ENCODE measurements around the gene COBLL1. TPM values are rescaled to one million over a fixed set of nuclear protein-coding genes. Genes with fewer than 3 reads are reported as not detected.

COBLL1 gene
- total RNA-seq, 2 donors from 2014 or later: 16.5 to 17.3 TPM

DNA sequence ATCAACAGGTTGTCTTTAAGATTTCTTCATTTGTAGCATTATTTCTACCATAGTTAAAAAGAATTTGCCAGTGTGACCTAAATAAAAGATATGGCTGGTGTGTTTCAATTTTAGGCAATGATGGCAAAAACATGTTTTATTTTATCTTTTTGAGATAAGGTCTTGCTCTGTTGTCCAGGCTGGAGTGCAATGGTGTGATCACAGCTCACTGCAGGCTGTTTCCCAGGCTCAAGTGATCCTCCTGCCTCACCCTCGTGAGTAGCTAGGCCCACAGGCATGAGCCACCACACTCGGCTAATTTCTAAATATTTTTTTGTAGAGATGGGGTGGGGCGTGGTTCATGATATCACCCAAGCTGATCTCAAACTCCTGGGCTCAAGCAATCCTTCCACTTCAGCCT, 47.0 kb upstream of the COBLL1 start:
- TF ChIP-seq, protein P1, sequence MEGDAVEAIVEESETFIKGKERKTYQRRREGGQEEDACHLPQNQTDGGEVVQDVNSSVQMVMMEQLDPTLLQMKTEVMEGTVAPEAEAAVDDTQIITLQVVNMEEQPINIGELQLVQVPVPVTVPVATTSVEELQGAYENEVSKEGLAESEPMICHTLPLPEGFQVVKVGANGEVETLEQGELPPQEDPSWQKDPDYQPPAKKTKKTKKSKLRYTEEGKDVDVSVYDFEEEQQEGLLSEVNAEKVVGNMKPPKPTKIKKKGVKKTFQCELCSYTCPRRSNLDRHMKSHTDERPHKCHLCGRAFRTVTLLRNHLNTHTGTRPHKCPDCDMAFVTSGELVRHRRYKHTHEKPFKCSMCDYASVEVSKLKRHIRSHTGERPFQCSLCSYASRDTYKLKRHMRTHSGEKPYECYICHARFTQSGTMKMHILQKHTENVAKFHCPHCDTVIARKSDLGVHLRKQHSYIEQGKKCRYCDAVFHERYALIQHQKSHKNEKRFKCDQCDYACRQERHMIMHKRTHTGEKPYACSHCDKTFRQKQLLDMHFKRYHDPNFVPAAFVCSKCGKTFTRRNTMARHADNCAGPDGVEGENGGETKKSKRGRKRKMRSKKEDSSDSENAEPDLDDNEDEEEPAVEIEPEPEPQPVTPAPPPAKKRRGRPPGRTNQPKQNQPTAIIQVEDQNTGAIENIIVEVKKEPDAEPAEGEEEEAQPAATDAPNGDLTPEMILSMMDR (conservative IDR thresholded peaks at IDR 0.05): no peak

DNA sequence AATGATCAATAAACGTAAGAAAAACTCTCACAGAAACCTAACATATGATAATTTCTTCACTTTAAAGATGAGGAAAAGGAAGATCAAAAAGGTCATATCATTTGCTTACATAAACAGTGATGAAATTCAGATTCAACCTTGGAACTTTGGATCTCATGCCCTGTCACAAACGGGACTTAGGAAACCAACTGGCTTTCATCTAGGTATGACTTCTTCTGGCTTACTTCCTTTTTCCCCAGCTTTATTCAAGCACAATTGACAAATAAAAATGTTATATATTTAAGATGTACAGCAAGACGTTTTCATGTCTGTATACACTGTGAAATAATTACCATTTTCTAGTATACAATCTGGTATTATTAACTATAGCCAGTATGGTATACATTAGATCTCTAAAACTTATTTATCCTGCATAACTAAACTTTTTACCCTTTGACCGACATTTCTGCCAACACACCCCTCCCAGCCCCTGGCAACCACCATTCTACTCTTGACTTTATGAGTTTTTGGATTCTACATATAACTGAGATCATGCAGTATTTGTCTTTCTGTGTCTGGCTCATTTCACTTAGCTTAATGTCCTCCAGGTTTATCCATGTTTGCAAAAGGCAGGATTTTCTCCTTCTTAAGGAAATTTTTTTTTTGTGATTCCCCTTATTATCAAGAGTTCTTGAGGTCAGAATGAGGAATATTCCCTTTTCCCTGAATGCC, 46.0 kb upstream of the COBLL1 start:
- Mint-ChIP-seq H3K27me3 (ENCODE audit: insufficient read depth) (no peaks in the 10 kb centered on the region), H3K4me3 (no peak overlapping the region), H3K27ac (no peak overlapping the region), H3K9me3 (no peaks in the 10 kb centered on the region), H3K4me1 (peaks cover 8% of the 10 kb centered on the region), H3K36me3 (ENCODE audit: low read depth) (no peaks in the 10 kb centered on the region)
- Histone ChIP-seq H3K36me3 (ENCODE audit: control insufficient read depth, insufficient read depth, low read length) (no peaks in the 10 kb centered on the region), H3K9ac (ENCODE audit: extremely low read depth, low read length, poor library complexity, severe bottlenecking) (no peak overlapping the region), H3K4me3 (ENCODE audit: low read length) (no peak overlapping the region), H3K27me3 (ENCODE audit: control insufficient read depth, insufficient read depth, low read length, poor library complexity, severe bottlenecking) (no peaks in the 10 kb centered on the region), H3K9me3 (ENCODE audit: control insufficient read depth, low read length) (no peaks in the 10 kb centered on the region), H3K27ac (ENCODE audit: low read depth, low read length) (no peak overlapping the region), H3K4me1 (ENCODE audit: control insufficient read depth, insufficient read depth, low read length) (no peaks in the 10 kb centered on the region)
- 91 to 100% methylated on average over 1 to 2 of the region's 4 CpGs for WGBS, 2 experiments (ENCODE audit: insufficient coverage in 1 of 2, insufficient read length in 1 of 2)
- DNase-seq: no peak
- TF ChIP-seq, protein P1 (conservative IDR thresholded peaks at IDR 0.05): no peak

More for the DNA sequence above, 47.0 kb upstream of the COBLL1 start:
- no peak overlapping the region for H3K9ac ChIP-seq (ENCODE audit: extremely low read depth, low read length, poor library complexity, severe bottlenecking)
- WGBS, 2 experiments (ENCODE audit: insufficient coverage in 1 of 2, insufficient read length in 1 of 2): 80 to 95% methylated on average over 1 to 3 of the region's 3 CpGs
- no peak overlapping the region for H3K27ac ChIP-seq (ENCODE audit: low read depth, low read length)
- no peaks in the 10 kb centered on the region for H3K9me3 Mint-ChIP-seq
- no peak for DNase-seq
- no peaks in the 10 kb centered on the region for H3K27me3 ChIP-seq (ENCODE audit: control insufficient read depth, insufficient read depth, low read length, poor library complexity, severe bottlenecking)
- no peaks in the 10 kb centered on the region for H3K4me1 ChIP-seq (ENCODE audit: control insufficient read depth, insufficient read depth, low read length)
- H3K4me3 ChIP-seq (ENCODE audit: low read length): no peak overlapping the region
- H3K27me3 Mint-ChIP-seq (ENCODE audit: insufficient read depth): no peaks in the 10 kb centered on the region
- no peaks in the 10 kb centered on the region for H3K9me3 ChIP-seq (ENCODE audit: control insufficient read depth, low read length)
- H3K36me3 ChIP-seq (ENCODE audit: control insufficient read depth, insufficient read depth, low read length): no peaks in the 10 kb centered on the region
- H3K27ac Mint-ChIP-seq: no peak overlapping the region
- peaks cover 8% of the 10 kb centered on the region for H3K4me1 Mint-ChIP-seq
- H3K4me3 Mint-ChIP-seq: no peak overlapping the region
- no peaks in the 10 kb centered on the region for H3K36me3 Mint-ChIP-seq (ENCODE audit: low read depth)

DNA sequence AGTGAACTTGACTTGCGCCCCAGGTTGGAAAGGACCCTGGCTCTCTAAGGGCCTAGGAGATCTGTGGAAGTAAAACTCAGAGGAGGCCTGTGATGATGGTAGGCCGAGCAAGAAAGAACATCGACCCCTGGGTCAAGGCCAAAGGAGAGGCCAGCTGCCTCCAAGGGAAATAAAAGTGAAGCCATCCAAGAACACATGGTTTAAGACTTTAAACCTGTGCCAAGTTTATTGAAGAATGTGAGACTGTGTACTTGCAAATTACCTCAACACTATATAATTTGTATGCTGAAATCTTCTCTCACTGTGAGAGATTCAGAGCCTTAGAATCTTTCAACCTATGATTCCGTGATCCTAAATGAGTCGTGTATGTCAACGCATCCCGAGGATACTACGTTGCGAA, 40.7 kb upstream of the COBLL1 start:
- H3K27ac ChIP-seq (ENCODE audit: low read depth, low read length): no peak overlapping the region
- no peaks in the 10 kb centered on the region for H3K9me3 ChIP-seq (ENCODE audit: control insufficient read depth, low read length)
- Mint-ChIP-seq H3K9me3 (no peaks in the 10 kb centered on the region), H3K4me1 (peaks cover 5% of the 10 kb centered on the region), H3K36me3 (ENCODE audit: low read depth) (no peaks in the 10 kb centered on the region), H3K27me3 (ENCODE audit: insufficient read depth) (no peaks in the 10 kb centered on the region), H3K27ac (no peak overlapping the region), H3K4me3 (no peak overlapping the region)
- no peak for DNase-seq
- WGBS, 2 experiments (ENCODE audit: insufficient coverage in 1 of 2, insufficient read length in 1 of 2): 94 to 97% methylated on average over 6 to 9 of the region's 9 CpGs
- no peaks in the 10 kb centered on the region for H3K27me3 ChIP-seq (ENCODE audit: control insufficient read depth, insufficient read depth, low read length, poor library complexity, severe bottlenecking)
- H3K4me3 ChIP-seq (ENCODE audit: low read length): no peak overlapping the region
- TF ChIP-seq, protein P1 (conservative IDR thresholded peaks at IDR 0.05): no peak
- no peaks in the 10 kb centered on the region for H3K4me1 ChIP-seq (ENCODE audit: control insufficient read depth, insufficient read depth, low read length)
- no peak overlapping the region for H3K9ac ChIP-seq (ENCODE audit: extremely low read depth, low read length, poor library complexity, severe bottlenecking)
- H3K36me3 ChIP-seq (ENCODE audit: control insufficient read depth, insufficient read depth, low read length): no peaks in the 10 kb centered on the region

Measured in endodermal cell (in vitro differentiated cells).